Measurements from ENCODE around the gene C19orf67. TPM values are rescaled to one million over a fixed set of nuclear protein-coding genes. Genes with fewer than 3 reads are reported as not detected.

C19orf67 gene
- total and polyA plus RNA-seq, 2 of the 13 experiments (the other 11 are each of a cell fraction or from before 2014, with no cell fraction given) = 0.11 to 0.32 TPM

GRCh38 chr19:14112809-14113385 lies 27.3 kb upstream of the C19orf67 start (continued):
- TF ChIP-seq ZNF704 (CRISPR knock-in tag; IDR thresholded peaks at IDR 0.05; ENCODE audit: borderline replicate concordance) (no peak), ZNF776 (CRISPR knock-in tag; IDR thresholded peaks at IDR 0.05) (no peak), ZNF460 (CRISPR knock-in tag; IDR thresholded peaks at IDR 0.05; ENCODE audit: borderline replicate concordance) (no peak), FOXK1 (CRISPR knock-in tag; IDR thresholded peaks at IDR 0.05; ENCODE audit: borderline replicate concordance, low read depth) (no peak), GTF3A (CRISPR knock-in tag; conservative IDR thresholded peaks at IDR 0.05) (0 out of 2 replicates have a peak, but pooled peaks have one; percentile 29), TEF (CRISPR knock-in tag; IDR thresholded peaks at IDR 0.05) (no peak), ZNF543 (CRISPR knock-in tag; IDR thresholded peaks at IDR 0.05) (no peak), ZNF329 (CRISPR knock-in tag; IDR thresholded peaks at IDR 0.05; ENCODE audit: low read depth) (no peak), ZNF350 (CRISPR knock-in tag; IDR thresholded peaks at IDR 0.05; ENCODE audit: borderline replicate concordance, low read depth) (no peak), KDM6A (CRISPR knock-in tag; IDR thresholded peaks at IDR 0.05; ENCODE audit: low read depth) (no peak; the same call in 1 of the 2 replicates), ZNF879 (CRISPR knock-in tag; IDR thresholded peaks at IDR 0.05) (no peak), ZSCAN20 (CRISPR knock-in tag; IDR thresholded peaks at IDR 0.05; ENCODE audit: borderline replicate concordance) (no peak), HDAC2 (CRISPR knock-in tag; IDR thresholded peaks at IDR 0.05) (no peak), ZNF652 (CRISPR knock-in tag; IDR thresholded peaks at IDR 0.05; ENCODE audit: borderline replicate concordance, low read depth) (peak; percentile 36), REPIN1 (CRISPR knock-in tag; IDR thresholded peaks at IDR 0.05; ENCODE audit: borderline replicate concordance, low read depth) (no peak), ZNF235 (CRISPR knock-in tag; IDR thresholded peaks at IDR 0.05; ENCODE audit: borderline replicate concordance) (no peak), FOXJ3 (CRISPR knock-in tag; IDR thresholded peaks at IDR 0.05; ENCODE audit: borderline replicate concordance) (no peak), TMF1 (CRISPR knock-in tag; IDR thresholded peaks at IDR 0.05; ENCODE audit: low read depth) (no peak), ZBTB40 (IDR thresholded peaks at IDR 0.05) (no peak), ZBTB40 (CRISPR knock-in tag; IDR thresholded peaks at IDR 0.05) (no peak), SSRP1 (CRISPR knock-in tag; IDR thresholded peaks at IDR 0.05) (no peak)
